Smooth muscle cell (in vitro differentiated cells): ENCODE results near the gene GAS6. TPM values are rescaled to one million over a fixed set of nuclear protein-coding genes. Genes with fewer than 3 reads are reported as not detected.

Experiments used
- DNase-seq: peaks from one replicate; lab custom pipeline; 2025; ENCODE audit not compliant: unreplicated experiment; lab: John Stamatoyannopoulos, UW
- H2AFZ ChIP-seq: fragments of 200-600 bp; sonication (generic); 2 replicates; pipeline ENCODE4 v1.6.0; 2016; ENCODE audit warnings: antibody characterized with exemption, low read depth, mild to moderate bottlenecking
- H3F3A ChIP-seq: fragments of 200-600 bp; sonication (generic); 2 replicates; pipeline ENCODE4 v1.6.0; 2017; ENCODE audit warnings: antibody characterized with exemption, low read depth
- H3K27ac ChIP-seq: fragments of 200-600 bp; sonication (generic); 2 replicates; pipeline ENCODE4 v1.5.1; 2016; ENCODE audit warnings: low read depth, mild to moderate bottlenecking
- H3K27me3 ChIP-seq: fragments of 200-600 bp; sonication (generic); 2 replicates; pipeline ENCODE4 v1.6.1; 2016; ENCODE audit warnings: low read depth, mild to moderate bottlenecking
- H3K36me3 ChIP-seq: fragments of 200-600 bp; sonication (generic); 2 replicates; pipeline ENCODE4 v1.5.1; 2016; ENCODE audit warnings: low read depth
- H3K4me1 ChIP-seq: fragments of 200-600 bp; sonication (generic); 2 replicates; pipeline ENCODE4 v1.5.1; 2016; ENCODE audit warnings: low read depth
- H3K4me2 ChIP-seq: fragments of 200-600 bp; sonication (generic); 2 replicates; pipeline ENCODE4 v1.6.0; 2016; ENCODE audit warnings: mild to moderate bottlenecking
- H3K4me3 ChIP-seq: fragments of 200-600 bp; sonication (generic); 2 replicates; pipeline ENCODE4 v1.5.1; 2016; ENCODE audit warnings: mild to moderate bottlenecking
- H3K79me2 ChIP-seq: fragments of 200-600 bp; sonication (generic); 2 replicates; pipeline ENCODE4 v1.6.0; 2016; ENCODE audit warnings: low read depth, mild to moderate bottlenecking
- H3K9ac ChIP-seq: fragments of 200-600 bp; sonication (generic); 2 replicates; pipeline ENCODE4 v1.6.0; 2016; ENCODE audit warnings: low read depth
- H3K9me3 ChIP-seq: fragments of 200-600 bp; sonication (generic); replicated peaks from 2 replicates; pipeline ENCODE4 v1.5.1; 2016; ENCODE audit warnings: low read depth
- H4K20me1 ChIP-seq: fragments of 200-600 bp; sonication (generic); 2 replicates; pipeline ENCODE4 v1.6.0; 2016; ENCODE audit warnings: low read depth
- CTCF ChIP-seq: fragments of 200-600 bp; sonication (generic); IDR thresholded peaks from 2 replicates; pipeline ENCODE4 v1.5.1; 2017; ENCODE audit warnings: borderline replicate concordance, mild to moderate bottlenecking, antibody characterized with exemption; ENCODE audit not compliant: insufficient read depth, poor library complexity, severe bottlenecking
- WGBS: methylation state at CpG from one replicate; pipeline ENCODE4 v1.1.7; 2016; ENCODE audit warnings: low lambda C conversion rate; 5-methylcytosine and 5-hydroxymethylcytosine counted together
- polyA plus RNA-seq: library from polyadenylated mRNA; unstranded; fragments of >200 nt; fragmentation: Nextera tagmentation; extraction: Ambion mirVana; gene quantifications from 2 replicates; pipeline ENCODE4 v1.2.1, GENCODE V29; 2016
- total RNA-seq: library from RNA; depleted of rRNA; stranded (reverse); fragments of >200 nt; gene quantifications from 2 replicates; pipeline ENCODE4 v1.2.3, GENCODE V29; 2014

Gene GAS6
- total and polyA plus RNA-seq, 2 experiments from 2014 or later = 21.7 to 45.2 TPM

GRCh38 chr13:113788413-113789135 lies 75.3 kb downstream of the GAS6 start:
- DNase-seq = no peak
- Histone ChIP-seq H3K27me3 (no peaks in the 10 kb centered on the region), H4K20me1 (no peaks in the 10 kb centered on the region), H3K4me2 (no peak overlapping the region), H3K4me3 (no peak overlapping the region), H3K79me2 (no peaks in the 10 kb centered on the region), H3K9ac (no peak overlapping the region), H3F3A (no peaks in the 10 kb centered on the region), H3K36me3 (no peaks in the 10 kb centered on the region), H3K27ac (no peak overlapping the region), H3K9me3 (no peaks in the 10 kb centered on the region), H2AFZ (no peak overlapping the region), H3K4me1 (no peaks in the 10 kb centered on the region)
- WGBS = 91% methylated on average over 29 of the region's 31 CpGs
- no peak for TF ChIP-seq CTCF

- Histone ChIP-seq H3F3A (no peaks in the 10 kb centered on the region), H3K4me1 (no peaks in the 10 kb centered on the region), H3K27me3 (no peaks in the 10 kb centered on the region), H3K4me3 (no peak overlapping the region), H3K27ac (no peak overlapping the region), H3K79me2 (no peaks in the 10 kb centered on the region), H3K9ac (no peak overlapping the region), H4K20me1 (no peaks in the 10 kb centered on the region), H3K4me2 (no peak overlapping the region), H2AFZ (no peak overlapping the region), H3K9me3 (no peaks in the 10 kb centered on the region), H3K36me3 (no peaks in the 10 kb centered on the region)
- WGBS = 86% methylated on average over 9 of the region's 12 CpGs
- TF ChIP-seq CTCF = no peak
- DNase-seq = no peak
These were observed 76.2 kb downstream of the GAS6 start for GRCh38 chr13:113787694-113788093.

- Histone ChIP-seq H2AFZ (no peak overlapping the region), H3K9ac (no peak overlapping the region), H3K27ac (no peak overlapping the region), H3K27me3 (peaks cover under 1% of the 10 kb centered on the region), H4K20me1 (no peaks in the 10 kb centered on the region), H3K79me2 (no peaks in the 10 kb centered on the region), H3K4me1 (no peaks in the 10 kb centered on the region), H3K4me2 (no peak overlapping the region), H3K36me3 (no peaks in the 10 kb centered on the region), H3F3A (no peaks in the 10 kb centered on the region), H3K4me3 (no peak overlapping the region), H3K9me3 (no peaks in the 10 kb centered on the region)
- no peak for TF ChIP-seq CTCF
- DNase-seq = no peak
- WGBS = 91% methylated on average over 17 of the region's 17 CpGs
These were observed 77.5 kb downstream of the GAS6 start for GRCh38 chr13:113786262-113786841.
